ENCODE measurements around the gene RBAK.
"Not testable (repeated sequence)": the region's sequence is repeated elsewhere in the genome, so short reads cannot be mapped to it uniquely, and the experiment has no call there.

RBAK gene

DNA sequence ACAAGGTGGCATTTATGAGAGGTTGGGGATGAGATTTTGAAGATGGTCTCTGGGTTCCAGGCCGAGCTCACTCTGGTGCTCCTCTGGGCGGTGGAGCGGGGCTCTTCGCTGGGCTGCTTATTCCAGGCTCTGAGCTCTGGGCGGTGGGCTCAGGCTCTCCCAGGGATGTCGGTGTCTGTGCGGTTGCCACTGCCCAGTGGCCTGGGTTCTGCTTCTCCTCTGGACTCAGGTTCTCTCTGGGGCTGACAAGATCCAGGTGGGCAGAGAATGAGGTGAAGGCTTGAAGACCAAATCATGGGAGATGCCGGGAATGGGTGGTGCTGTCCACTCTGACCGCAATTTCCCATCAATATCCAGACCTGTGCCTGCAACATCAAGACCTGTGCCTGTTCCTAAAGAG is 40.6 kb downstream of the RBAK start:
- no peak for TF ChIP-seq CTCF (IDR thresholded peaks at IDR 0.05; ENCODE audit: insufficient read depth, low read length, poor library complexity, severe bottlenecking)
- Histone ChIP-seq H3K27me3 (replicated peaks; ENCODE audit: control insufficient read depth, insufficient read depth, low read length) (no peaks in the 10 kb centered on the region), H3K36me3 (ENCODE audit: control insufficient read depth, insufficient read depth, low read length) (no peaks in the 10 kb centered on the region), H3K4me3 (replicated peaks; ENCODE audit: low read depth, low read length) (no peak overlapping the region)
- no peak for DNase-seq (ENCODE audit: extremely low read depth, insufficient read length)

GRCh38 chr7:5088228-5088833 is 42.7 kb downstream of the RBAK start:
- not testable (repeated sequence) for DNase-seq (ENCODE audit: extremely low read depth, insufficient read length); H3K36me3 ChIP-seq (ENCODE audit: control insufficient read depth, insufficient read depth, low read length); H3K27me3 ChIP-seq (replicated peaks; ENCODE audit: control insufficient read depth, insufficient read depth, low read length); H3K4me3 ChIP-seq (replicated peaks; ENCODE audit: low read depth, low read length)

- TF ChIP-seq CTCF (IDR thresholded peaks at IDR 0.05; ENCODE audit: insufficient read depth, low read length, poor library complexity, severe bottlenecking): no peak
- H3K27me3 ChIP-seq (replicated peaks; ENCODE audit: control insufficient read depth, insufficient read depth, low read length): no peaks in the 10 kb centered on the region
- no peaks in the 10 kb centered on the region for H3K36me3 ChIP-seq (ENCODE audit: control insufficient read depth, insufficient read depth, low read length)
- no peak for DNase-seq (ENCODE audit: extremely low read depth, insufficient read length)
- no peak overlapping the region for H3K4me3 ChIP-seq (replicated peaks; ENCODE audit: low read depth, low read length)
These were observed 43.2 kb downstream of the RBAK start for GRCh38 chr7:5088906-5089305.

DNA sequence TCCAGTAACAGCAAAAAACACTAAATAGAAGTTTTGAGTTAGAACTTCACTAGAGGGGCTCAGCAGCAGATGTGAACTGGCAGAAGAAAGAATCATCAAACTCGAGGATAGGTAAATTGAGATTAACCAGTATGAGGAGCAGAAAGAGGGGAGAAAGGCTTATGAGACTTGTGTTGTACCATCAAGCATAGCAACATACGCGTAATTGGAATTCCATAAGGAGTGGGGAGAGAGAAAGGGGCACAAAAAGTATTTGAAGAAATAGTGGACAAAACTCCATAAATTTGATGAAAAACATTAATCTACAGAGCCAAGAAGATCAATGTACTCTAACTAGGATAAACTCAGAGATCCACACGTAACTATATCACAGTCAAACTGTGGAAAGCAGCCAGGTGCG is 48.3 kb downstream of the RBAK start:
- H3K4me3 ChIP-seq (replicated peaks; ENCODE audit: low read depth, low read length): no peak overlapping the region
- no peaks in the 10 kb centered on the region for H3K27me3 ChIP-seq (replicated peaks; ENCODE audit: control insufficient read depth, insufficient read depth, low read length)
- TF ChIP-seq CTCF (IDR thresholded peaks at IDR 0.05; ENCODE audit: insufficient read depth, low read length, poor library complexity, severe bottlenecking): no peak
- no peaks in the 10 kb centered on the region for H3K36me3 ChIP-seq (ENCODE audit: control insufficient read depth, insufficient read depth, low read length)
- no peak for DNase-seq (ENCODE audit: extremely low read depth, insufficient read length)

DNA sequence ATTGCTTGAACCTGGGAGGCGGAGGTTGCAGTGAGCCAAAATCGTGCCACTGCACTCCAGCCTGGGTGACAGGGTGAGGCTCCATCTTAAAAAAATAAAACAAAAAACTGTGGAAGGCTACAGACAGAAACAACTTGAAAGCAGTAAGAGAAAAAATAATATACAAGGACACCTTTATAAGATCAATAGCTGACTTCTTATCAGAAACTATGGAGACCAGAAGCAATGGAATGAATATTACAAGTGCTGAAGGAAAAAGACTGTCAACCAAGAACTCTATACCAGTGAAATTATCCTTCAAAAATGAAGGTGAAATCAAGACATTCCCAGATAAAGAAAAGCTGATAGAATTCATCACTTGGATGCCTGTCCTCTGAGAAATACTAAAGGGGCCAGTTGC is 49.0 kb downstream of the RBAK start:
- Histone ChIP-seq H3K27me3 (replicated peaks; ENCODE audit: control insufficient read depth, insufficient read depth, low read length) (no peaks in the 10 kb centered on the region), H3K36me3 (ENCODE audit: control insufficient read depth, insufficient read depth, low read length) (no peaks in the 10 kb centered on the region), H3K4me3 (replicated peaks; ENCODE audit: low read depth, low read length) (no peak overlapping the region)
- DNase-seq (ENCODE audit: extremely low read depth, insufficient read length): no peak
- TF ChIP-seq CTCF (IDR thresholded peaks at IDR 0.05; ENCODE audit: insufficient read depth, low read length, poor library complexity, severe bottlenecking): no peak

GRCh38 chr7:5116359-5116758 is 70.7 kb downstream of the RBAK start:
- Histone ChIP-seq H3K27me3 (replicated peaks; ENCODE audit: control insufficient read depth, insufficient read depth, low read length) (no peaks in the 10 kb centered on the region; the same call in 1 of the 2 replicates), H3K4me3 (replicated peaks; ENCODE audit: low read depth, low read length) (no peak overlapping the region), H3K36me3 (ENCODE audit: control insufficient read depth, insufficient read depth, low read length) (no peaks in the 10 kb centered on the region)
- DNase-seq (ENCODE audit: extremely low read depth, insufficient read length): no peak
- TF ChIP-seq CTCF (IDR thresholded peaks at IDR 0.05; ENCODE audit: insufficient read depth, low read length, poor library complexity, severe bottlenecking): no peak
